Brain pericyte (primary cell): Measurements from ENCODE around the gene B3GALNT2.

Experiments
- DNase-seq: peaks from one replicate; pipeline ENCODE4 v3.0.0-alpha.2; 2012; ENCODE audit warnings: low read depth, low spot score

B3GALNT2 gene

GRCh38 chr1:235454021-235454420, 50.2 kb downstream of the B3GALNT2 start:
- DNase-seq = no peak

- no peak for DNase-seq
Measured at GRCh38 chr1:235450886-235451483, 53.3 kb downstream of the B3GALNT2 start.

GRCh38 chr1:235450433-235450832, 53.8 kb downstream of the B3GALNT2 start:
- DNase-seq = no peak

- no peak for DNase-seq
Measured at GRCh38 chr1:235448616-235449015, 55.6 kb downstream of the B3GALNT2 start.

- no peak for DNase-seq
Measured at GRCh38 chr1:235442788-235443429, 61.3 kb downstream of the B3GALNT2 start.

- DNase-seq = no peak
Measured at GRCh38 chr1:235441159-235441685, 63.0 kb downstream of the B3GALNT2 start.

GRCh38 chr1:235434001-235434400, 70.3 kb downstream of the B3GALNT2 start:
- DNase-seq = no peak

- no peak for DNase-seq
Measured at GRCh38 chr1:235430991-235431390, 73.3 kb downstream of the B3GALNT2 start.

GRCh38 chr1:235429143-235429542, 75.1 kb downstream of the B3GALNT2 start:
- no peak for DNase-seq

- DNase-seq = no peak
Measured at GRCh38 chr1:235427447-235427846, 76.8 kb downstream of the B3GALNT2 start.

GRCh38 chr1:235426680-235427079, 77.6 kb downstream of the B3GALNT2 start:
- no peak for DNase-seq

- DNase-seq = no peak
Measured at GRCh38 chr1:235426143-235426542, 78.1 kb downstream of the B3GALNT2 start.

- DNase-seq = no peak
Measured at GRCh38 chr1:235425357-235425756, 78.9 kb downstream of the B3GALNT2 start.

- no peak for DNase-seq
Measured at GRCh38 chr1:235424092-235424491, 80.2 kb downstream of the B3GALNT2 start.

- DNase-seq = no peak
Measured at GRCh38 chr1:235423214-235423652, 81.0 kb downstream of the B3GALNT2 start.

- no peak for DNase-seq
Measured at GRCh38 chr1:235421751-235422150, 82.5 kb downstream of the B3GALNT2 start.

GRCh38 chr1:235417086-235417697, 87.1 kb downstream of the B3GALNT2 start:
- peak; percentile 41 for DNase-seq

- DNase-seq = no peak
Measured at GRCh38 chr1:235416662-235417049, 87.6 kb downstream of the B3GALNT2 start.

- DNase-seq = peak; percentile 44
Measured at GRCh38 chr1:235415008-235415904, 89.0 kb downstream of the B3GALNT2 start.

GRCh38 chr1:235411489-235412486, 92.5 kb downstream of the B3GALNT2 start:
- DNase-seq = no peak

GRCh38 chr1:235410467-235410866, 93.8 kb downstream of the B3GALNT2 start:
- DNase-seq = no peak
